Neural cell (in vitro differentiated cells): ENCODE data around the gene SAMD3.

Source experiments
- CTCF ChIP-seq: fragments of 450-650 bp; IDR thresholded peaks from 2 replicates; pipeline ENCODE4 v1.5.1; 2014; ENCODE audit warnings: antibody characterized with exemption, mild to moderate bottlenecking, moderate library complexity; ENCODE audit not compliant: poor library complexity, severe bottlenecking
- EP300 ChIP-seq: fragments of 450-650 bp; conservative IDR thresholded peaks from 2 replicates; pipeline ENCODE4 v1.6.1; 2014; ENCODE audit warnings: antibody characterized with exemption, mild to moderate bottlenecking, moderate library complexity; ENCODE audit not compliant: poor library complexity, severe bottlenecking
- EZH2 ChIP-seq: fragments of 200-600, 300-800 bp; shearing (Covaris generic), sonication (generic); IDR thresholded peaks from 2 replicates; pipeline ENCODE4 v1.6.1; 2014; ENCODE audit warnings: antibody characterized with exemption, low read length, borderline replicate concordance, mild to moderate bottlenecking; ENCODE audit not compliant: insufficient read depth, poor library complexity, severe bottlenecking
- MXI1 ChIP-seq: fragments of 450-650 bp; conservative IDR thresholded peaks from 2 replicates; pipeline ENCODE4 v1.6.1; 2014; ENCODE audit warnings: antibody characterized with exemption, mild to moderate bottlenecking; ENCODE audit not compliant: poor library complexity, severe bottlenecking
- POLR2AphosphoS5 ChIP-seq: IDR thresholded peaks from 2 replicates; pipeline ENCODE4 v1.6.1; 2012
- RAD21 ChIP-seq: fragments of 450-650 bp; conservative IDR thresholded peaks from 2 replicates; pipeline ENCODE4 v1.6.1; 2014; ENCODE audit warnings: antibody characterized with exemption, mild to moderate bottlenecking, moderate library complexity
- SMC3 ChIP-seq: fragments of 450-650 bp; conservative IDR thresholded peaks from 2 replicates; pipeline ENCODE4 v1.6.1; 2014; ENCODE audit warnings: antibody characterized with exemption, mild to moderate bottlenecking, moderate library complexity; ENCODE audit not compliant: poor library complexity
- TAF1 ChIP-seq: IDR thresholded peaks from 2 replicates; pipeline ENCODE4 v1.6.1; 2012; ENCODE audit warnings: low read depth

- TF ChIP-seq SMC3: no peak
- TF ChIP-seq CTCF: no peak
- TF ChIP-seq EP300: no peak
- no peak for TF ChIP-seq POLR2AphosphoS5
- no peak for TF ChIP-seq EZH2
- TF ChIP-seq TAF1: no peak
- TF ChIP-seq RAD21: no peak
- TF ChIP-seq MXI1: no peak
Observed at GRCh38 chr6:130244728-130245127, 22.0 kb upstream of the SAMD3 start.
